Endothelial cell of umbilical vein (primary cell): Measurements from ENCODE around the gene BTBD8.

ENCODE experiments used
- CTCF ChIP-seq, 2 donors: IDR thresholded peaks; 1 replicate in 1 of 2; 2 replicates in 1 of 2; pipeline ENCODE4 v1.5.1; 2011; ENCODE audit warnings: low read length in 2 of 2, mild to moderate bottlenecking in 2 of 2, moderate library complexity in 2 of 2, control low read depth in 1 of 2, inconsistent platforms in 1 of 2, low read depth in 1 of 2; ENCODE audit not compliant: insufficient read depth in 1 of 2; ENCODE audit errors: extremely low read depth in 1 of 2
- EZH2 ChIP-seq: IDR thresholded peaks from 2 replicates; pipeline ENCODE4 v1.6.1; 2012; ENCODE audit warnings: borderline replicate concordance, low read depth, mild to moderate bottlenecking, moderate library complexity, low read length, inconsistent platforms; ENCODE audit not compliant: severe bottlenecking
- FOS ChIP-seq: IDR thresholded peaks from 2 replicates; pipeline ENCODE4 v1.6.1; 2011; ENCODE audit warnings: mild to moderate bottlenecking, low read length, moderate library complexity, borderline replicate concordance; ENCODE audit not compliant: insufficient read depth
- MYC ChIP-seq: IDR thresholded peaks from one replicate; pipeline ENCODE4 v1.6.1; 2011; ENCODE audit warnings: mild to moderate bottlenecking, low read depth, low read length
- POLR2A ChIP-seq: IDR thresholded peaks from 2 replicates; pipeline ENCODE4 v1.6.1; 2012; ENCODE audit warnings: low read depth, mild to moderate bottlenecking, control low read depth, low read length
- POLR2AphosphoS5 ChIP-seq: IDR thresholded peaks from 2 replicates; pipeline ENCODE4 v1.6.1; 2012; ENCODE audit warnings: low read depth, mild to moderate bottlenecking, control low read depth, low read length, moderate library complexity; ENCODE audit not compliant: insufficient read depth
- TF ChIP-seq, protein P1 (sequence below): IDR thresholded peaks from 2 replicates; pipeline ENCODE4 v1.6.1; 2011; ENCODE audit not compliant: insufficient read depth, insufficient read length

DNA sequence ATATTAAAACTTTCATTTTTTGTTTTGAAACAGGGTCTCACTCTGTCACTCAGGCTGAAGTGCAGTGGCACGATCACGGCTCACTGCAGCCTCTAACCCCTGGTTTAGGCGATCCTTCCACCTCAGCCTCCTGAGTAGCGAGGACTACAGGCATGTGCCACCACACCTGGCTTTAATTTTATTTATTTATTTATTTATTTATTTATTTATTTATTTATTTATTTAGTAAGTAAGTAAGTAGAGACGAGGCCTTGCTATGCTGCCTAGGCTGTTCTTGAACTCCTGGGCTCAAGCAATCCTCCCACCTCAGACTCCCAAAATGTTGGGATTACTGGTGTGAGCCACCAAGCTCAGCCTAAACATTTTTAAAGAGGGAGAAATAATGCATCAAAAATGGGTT, 3.8 kb upstream of the BTBD8 start:
- TF ChIP-seq POLR2AphosphoS5 (no peak), CTCF (IDR thresholded peaks at IDR 0.05; ENCODE audit: extremely low read depth in 1 of 2, insufficient read depth in 1 of 2, low read depth in 1 of 2, low read length in 2 of 2) (no peak), MYC (no peak), POLR2A (no peak), EZH2 (no peak), FOS (no peak)
- TF ChIP-seq, protein P1, sequence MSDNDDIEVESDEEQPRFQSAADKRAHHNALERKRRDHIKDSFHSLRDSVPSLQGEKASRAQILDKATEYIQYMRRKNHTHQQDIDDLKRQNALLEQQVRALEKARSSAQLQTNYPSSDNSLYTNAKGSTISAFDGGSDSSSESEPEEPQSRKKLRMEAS = no peak
